ENCODE measurements around the gene TOM1L2. TPM values are rescaled to one million over a fixed set of nuclear protein-coding genes. Genes with fewer than 3 reads are reported as not detected.

Gene TOM1L2
- total and polyA plus RNA-seq, 2 experiments from 2014 or later, result 46.4 to 145 TPM

DNA sequence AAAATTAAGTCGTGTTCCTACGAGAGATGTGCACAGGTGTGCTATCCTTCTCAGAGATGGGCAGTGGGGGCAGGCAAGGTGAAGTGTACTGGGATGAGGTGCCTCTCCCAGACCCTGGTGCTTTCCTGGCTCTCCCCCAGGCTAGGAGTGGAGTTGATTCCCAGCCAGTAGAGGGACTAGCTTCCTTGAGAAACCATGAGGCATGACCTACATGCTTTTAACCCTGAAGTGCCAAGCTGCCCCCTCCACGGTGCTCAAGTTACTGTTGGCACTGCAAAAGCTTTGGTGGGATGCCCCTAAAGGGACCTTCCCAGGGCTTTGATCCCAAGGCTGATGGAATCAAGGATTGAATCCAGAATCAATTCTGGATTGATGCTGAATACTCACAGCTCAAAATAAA, 88.4 kb downstream of the TOM1L2 start:
- DNase-seq (ENCODE audit: low read depth in 1 of 2, low spot score in 1 of 2), result no peak
- no peaks in the 10 kb centered on the region for H3K9me3 ChIP-seq (ENCODE audit: low read depth)
- peaks cover 73% of the 10 kb centered on the region for H3K27me3 ChIP-seq
- TF ChIP-seq, protein P1, sequence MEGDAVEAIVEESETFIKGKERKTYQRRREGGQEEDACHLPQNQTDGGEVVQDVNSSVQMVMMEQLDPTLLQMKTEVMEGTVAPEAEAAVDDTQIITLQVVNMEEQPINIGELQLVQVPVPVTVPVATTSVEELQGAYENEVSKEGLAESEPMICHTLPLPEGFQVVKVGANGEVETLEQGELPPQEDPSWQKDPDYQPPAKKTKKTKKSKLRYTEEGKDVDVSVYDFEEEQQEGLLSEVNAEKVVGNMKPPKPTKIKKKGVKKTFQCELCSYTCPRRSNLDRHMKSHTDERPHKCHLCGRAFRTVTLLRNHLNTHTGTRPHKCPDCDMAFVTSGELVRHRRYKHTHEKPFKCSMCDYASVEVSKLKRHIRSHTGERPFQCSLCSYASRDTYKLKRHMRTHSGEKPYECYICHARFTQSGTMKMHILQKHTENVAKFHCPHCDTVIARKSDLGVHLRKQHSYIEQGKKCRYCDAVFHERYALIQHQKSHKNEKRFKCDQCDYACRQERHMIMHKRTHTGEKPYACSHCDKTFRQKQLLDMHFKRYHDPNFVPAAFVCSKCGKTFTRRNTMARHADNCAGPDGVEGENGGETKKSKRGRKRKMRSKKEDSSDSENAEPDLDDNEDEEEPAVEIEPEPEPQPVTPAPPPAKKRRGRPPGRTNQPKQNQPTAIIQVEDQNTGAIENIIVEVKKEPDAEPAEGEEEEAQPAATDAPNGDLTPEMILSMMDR (IDR thresholded peaks at IDR 0.05; ENCODE audit: low read depth, low read length), result no peak
- H3K27ac ChIP-seq, result no peak overlapping the region
- no peaks in the 10 kb centered on the region for H3K36me3 ChIP-seq
- H3K4me1 ChIP-seq (ENCODE audit: low read depth), result peaks cover 11% of the 10 kb centered on the region
- H3K4me3 ChIP-seq, result no peak overlapping the region

DNA sequence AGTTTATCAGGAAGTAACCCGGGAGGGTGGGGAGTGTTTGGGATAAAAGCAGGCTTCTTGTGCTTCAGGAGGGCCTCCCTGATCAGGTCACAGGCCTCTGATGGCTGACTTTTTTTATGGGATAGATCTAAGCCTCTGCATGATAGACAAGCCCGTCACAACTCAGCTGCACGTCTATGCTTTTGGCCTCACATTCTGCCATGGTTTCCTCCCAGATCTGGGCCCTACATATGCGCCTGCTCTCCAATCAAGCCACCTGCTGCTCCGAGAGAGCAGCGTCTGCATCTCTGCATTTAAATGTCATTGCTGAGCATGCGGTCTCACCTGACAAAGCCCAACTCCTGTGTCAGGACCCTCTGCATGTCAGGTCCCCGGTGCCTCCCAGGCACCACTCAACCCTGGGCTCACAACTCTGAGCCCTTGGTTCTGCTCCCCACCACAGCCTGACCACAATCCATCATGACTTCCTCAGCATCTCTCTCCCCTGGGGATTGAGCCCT, 90.1 kb downstream of the TOM1L2 start:
- H3K9me3 ChIP-seq (ENCODE audit: low read depth), result no peaks in the 10 kb centered on the region
- TF ChIP-seq, protein P1 (IDR thresholded peaks at IDR 0.05; ENCODE audit: low read depth, low read length), result no peak
- no peak overlapping the region for H3K27ac ChIP-seq
- H3K4me3 ChIP-seq, result no peak overlapping the region
- no peaks in the 10 kb centered on the region for H3K36me3 ChIP-seq
- H3K27me3 ChIP-seq, result peaks cover 73% of the 10 kb centered on the region
- no peak for DNase-seq (ENCODE audit: low read depth in 1 of 2, low spot score in 1 of 2)
- H3K4me1 ChIP-seq (ENCODE audit: low read depth), result peaks cover 16% of the 10 kb centered on the region

DNA sequence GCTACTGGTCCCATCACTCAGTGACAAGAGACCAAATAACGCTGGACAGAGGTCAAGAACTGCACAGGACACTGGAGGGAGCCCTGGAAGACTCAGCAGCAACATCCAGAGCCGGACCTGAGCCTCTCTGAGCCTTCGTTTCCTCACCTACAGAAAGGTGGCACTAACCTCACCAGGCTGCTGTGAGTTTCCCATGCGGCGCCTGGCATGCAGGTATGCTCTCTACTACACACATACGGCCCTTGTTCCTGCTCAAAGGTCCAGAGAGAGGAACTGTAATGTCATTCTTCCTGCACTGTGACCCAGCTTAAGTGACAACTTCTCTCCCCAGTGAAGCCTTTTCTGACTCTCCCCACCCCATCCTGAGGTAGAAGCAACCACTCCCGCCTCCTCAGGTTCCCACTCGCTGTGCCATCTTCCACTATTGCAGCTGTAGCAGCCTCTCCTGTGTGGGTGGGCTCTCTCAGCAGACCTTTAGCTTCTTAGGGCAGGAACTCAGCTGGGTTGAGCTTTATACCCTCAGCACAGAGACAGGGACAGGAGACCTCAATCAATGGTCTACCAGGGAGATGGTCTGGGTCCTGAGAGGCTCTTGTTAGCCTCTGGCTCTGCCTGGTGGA, 91.5 kb downstream of the TOM1L2 start:
- peaks cover 23% of the 10 kb centered on the region for H3K4me1 ChIP-seq (ENCODE audit: low read depth)
- no peak overlapping the region for H3K4me3 ChIP-seq
- peaks cover 63% of the 10 kb centered on the region for H3K27me3 ChIP-seq
- H3K9me3 ChIP-seq (ENCODE audit: low read depth), result no peaks in the 10 kb centered on the region
- H3K36me3 ChIP-seq, result peaks cover 5% of the 10 kb centered on the region
- no peak overlapping the region for H3K27ac ChIP-seq
- TF ChIP-seq, protein P1 (IDR thresholded peaks at IDR 0.05; ENCODE audit: low read depth, low read length), result no peak
- no peak for DNase-seq (ENCODE audit: low read depth in 1 of 2, low spot score in 1 of 2)

DNA sequence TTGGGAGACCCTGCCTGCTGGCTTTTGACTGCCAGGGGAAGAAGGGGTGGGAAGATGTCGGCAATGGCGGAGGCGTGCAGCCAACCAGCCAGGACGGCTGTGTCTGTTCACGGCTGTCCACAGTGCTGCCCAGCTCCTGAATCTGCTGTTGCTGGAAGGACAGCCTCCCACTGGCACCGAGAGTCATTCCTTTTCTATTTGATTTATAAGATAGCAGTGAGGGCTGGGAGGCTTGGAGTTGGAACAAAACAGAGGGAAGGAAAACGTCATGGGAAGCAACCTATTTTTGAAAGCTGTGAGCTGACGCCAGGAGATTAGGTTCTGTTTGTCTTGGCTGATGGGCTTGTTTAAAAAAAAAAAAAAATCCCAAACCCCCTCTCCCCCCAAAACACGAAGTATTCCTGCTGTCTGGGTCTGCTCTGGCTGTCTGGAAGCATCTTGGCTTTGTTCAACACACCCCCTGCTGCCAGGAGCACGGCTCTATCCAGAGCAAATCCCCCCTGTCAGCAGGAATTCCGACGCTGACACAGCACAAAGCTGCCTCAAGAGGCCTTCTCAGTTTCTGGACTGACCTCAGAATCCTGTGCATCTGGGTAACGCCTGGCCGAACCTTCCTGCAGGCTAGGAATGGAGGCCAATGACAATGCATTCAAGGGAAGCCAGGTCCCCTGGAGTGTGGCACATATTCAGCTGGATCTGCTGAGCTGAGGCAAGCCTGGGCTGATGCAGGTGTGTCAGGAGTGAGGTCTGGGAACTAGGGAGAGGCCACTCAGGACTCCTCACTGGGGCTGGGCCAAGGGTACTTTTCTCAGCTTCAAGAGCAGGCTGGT, 94.5 kb downstream of the TOM1L2 start:
- TF ChIP-seq, protein P1 (IDR thresholded peaks at IDR 0.05; ENCODE audit: low read depth, low read length), result peak; percentile 21
- Histone ChIP-seq H3K27me3 (peaks cover 42% of the 10 kb centered on the region), H3K4me3 (no peak overlapping the region), H3K4me1 (ENCODE audit: low read depth) (peaks cover 23% of the 10 kb centered on the region), H3K9me3 (ENCODE audit: low read depth) (no peaks in the 10 kb centered on the region), H3K27ac (peak overlapping the region; percentile 54), H3K36me3 (peaks cover 5% of the 10 kb centered on the region)
- peak; percentile 88 to 97 for DNase-seq (ENCODE audit: low read depth in 1 of 2, low spot score in 1 of 2)

DNA sequence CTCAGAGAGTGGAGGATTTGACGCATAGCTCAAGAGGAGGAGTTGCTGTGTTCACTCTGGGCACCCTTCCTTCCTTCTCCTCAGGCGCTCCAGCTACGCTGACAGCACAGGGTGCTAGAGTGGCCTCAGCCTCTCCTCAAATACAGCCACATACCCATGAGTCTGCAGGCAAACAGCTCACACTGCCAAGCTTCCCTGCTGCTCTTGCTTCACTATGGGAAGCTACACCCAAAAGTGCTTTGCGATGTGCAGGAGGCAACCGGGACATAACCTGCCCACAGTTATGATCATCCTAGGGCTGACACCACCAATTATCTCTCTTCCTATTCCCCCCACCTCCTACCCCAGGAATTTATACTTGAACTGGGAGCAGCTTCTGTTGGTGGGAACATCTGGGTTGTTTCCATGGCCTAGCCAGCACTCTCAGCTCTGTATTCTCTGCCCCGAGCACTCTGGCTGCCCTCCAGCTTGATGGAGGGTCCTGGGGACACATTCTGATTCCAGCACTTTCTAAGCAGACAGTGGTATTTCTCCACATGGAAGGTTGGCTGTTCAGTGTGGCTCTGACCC, 95.2 kb downstream of the TOM1L2 start:
- no peak overlapping the region for H3K4me3 ChIP-seq
- TF ChIP-seq, protein P1 (IDR thresholded peaks at IDR 0.05; ENCODE audit: low read depth, low read length), result no peak
- no peaks in the 10 kb centered on the region for H3K9me3 ChIP-seq (ENCODE audit: low read depth)
- H3K27ac ChIP-seq, result peak overlapping the region; percentile 54
- DNase-seq (ENCODE audit: low read depth in 1 of 2, low spot score in 1 of 2), result peak; percentile 23 to 71
- H3K27me3 ChIP-seq, result peaks cover 34% of the 10 kb centered on the region
- H3K4me1 ChIP-seq (ENCODE audit: low read depth), result peaks cover 23% of the 10 kb centered on the region
- peaks cover 5% of the 10 kb centered on the region for H3K36me3 ChIP-seq

All from cardiac muscle cell (in vitro differentiated cells and primary cell).